Measurements from ENCODE around the gene AJM1.

DNA sequence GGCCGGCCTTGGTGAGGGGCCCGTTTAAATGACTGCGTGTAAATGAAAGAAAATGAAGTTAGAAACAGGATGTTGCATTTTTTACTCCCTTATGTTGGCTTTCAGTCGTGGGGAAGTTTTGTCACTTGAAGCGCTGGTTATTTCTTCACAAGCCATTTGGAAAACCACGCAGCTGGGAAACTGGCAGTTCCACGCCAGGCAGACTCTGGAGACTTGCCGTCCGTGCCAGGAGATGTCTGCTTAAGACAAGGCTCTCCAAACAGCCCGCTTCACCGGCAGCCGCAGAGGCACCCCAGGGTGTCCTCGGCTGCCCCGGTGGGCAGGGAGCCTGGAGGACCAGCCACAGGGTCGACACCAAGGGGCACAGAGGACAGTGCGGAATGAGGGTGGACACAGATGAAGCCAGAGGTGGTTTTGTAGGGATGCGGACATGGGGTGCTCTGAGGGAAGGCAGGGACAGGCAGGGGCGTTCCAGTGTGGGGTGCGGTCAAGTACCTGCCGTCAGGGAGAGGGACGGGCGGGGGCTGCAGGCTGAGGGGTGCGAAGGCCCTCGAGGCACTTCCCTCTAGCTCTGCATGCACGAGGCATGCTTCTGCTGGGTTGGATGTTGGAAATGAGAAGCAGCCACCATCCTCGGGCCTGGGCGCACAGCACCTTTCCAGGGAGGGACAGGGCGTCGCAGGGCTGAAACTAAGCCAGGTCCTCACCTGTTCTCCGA is 11.1 kb upstream of the AJM1 start:
- TF ChIP-seq, protein P1, sequence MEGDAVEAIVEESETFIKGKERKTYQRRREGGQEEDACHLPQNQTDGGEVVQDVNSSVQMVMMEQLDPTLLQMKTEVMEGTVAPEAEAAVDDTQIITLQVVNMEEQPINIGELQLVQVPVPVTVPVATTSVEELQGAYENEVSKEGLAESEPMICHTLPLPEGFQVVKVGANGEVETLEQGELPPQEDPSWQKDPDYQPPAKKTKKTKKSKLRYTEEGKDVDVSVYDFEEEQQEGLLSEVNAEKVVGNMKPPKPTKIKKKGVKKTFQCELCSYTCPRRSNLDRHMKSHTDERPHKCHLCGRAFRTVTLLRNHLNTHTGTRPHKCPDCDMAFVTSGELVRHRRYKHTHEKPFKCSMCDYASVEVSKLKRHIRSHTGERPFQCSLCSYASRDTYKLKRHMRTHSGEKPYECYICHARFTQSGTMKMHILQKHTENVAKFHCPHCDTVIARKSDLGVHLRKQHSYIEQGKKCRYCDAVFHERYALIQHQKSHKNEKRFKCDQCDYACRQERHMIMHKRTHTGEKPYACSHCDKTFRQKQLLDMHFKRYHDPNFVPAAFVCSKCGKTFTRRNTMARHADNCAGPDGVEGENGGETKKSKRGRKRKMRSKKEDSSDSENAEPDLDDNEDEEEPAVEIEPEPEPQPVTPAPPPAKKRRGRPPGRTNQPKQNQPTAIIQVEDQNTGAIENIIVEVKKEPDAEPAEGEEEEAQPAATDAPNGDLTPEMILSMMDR (conservative IDR thresholded peaks at IDR 0.05 in 1 of 2, IDR thresholded peaks at IDR 0.05 in 1 of 2; ENCODE audit: low read depth in 1 of 2, low read length in 2 of 2), result no peak
- TF ChIP-seq EZH2 (IDR thresholded peaks at IDR 0.05; ENCODE audit: low read length, missing control alignments), result no peak
